ENCODE results near the gene CDC42BPB. TPM values are rescaled to one million over a fixed set of nuclear protein-coding genes. Genes with fewer than 3 reads are reported as not detected.
A peak's percentile ranks its signal among the peaks of the same experiment; 100 is the strongest.

The CDC42BPB gene
- total RNA-seq, 1 experiment from 2014 or later = 82.7 TPM

DNA sequence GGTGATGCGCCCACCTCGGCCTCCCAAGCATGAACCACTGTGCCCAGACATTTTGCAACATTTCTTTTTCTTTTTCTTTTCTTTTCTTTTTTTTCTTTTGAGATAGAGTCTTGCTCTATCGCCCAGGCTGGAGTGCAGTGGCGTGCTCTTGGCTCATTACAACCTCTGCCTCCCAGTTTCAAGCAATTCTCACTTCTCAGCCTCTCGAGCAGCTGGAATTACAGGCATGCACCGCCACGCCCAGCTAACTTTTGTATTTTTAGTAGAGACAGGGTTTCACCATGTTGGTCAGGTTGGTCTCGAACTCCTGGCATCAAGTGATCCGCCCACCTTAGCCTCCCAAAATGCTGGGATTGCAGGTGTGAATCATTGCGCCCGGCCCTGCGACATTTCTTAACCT is 7.6 kb upstream of the CDC42BPB start:
- Mint-ChIP-seq H3K9me3 (ENCODE audit: unreplicated experiment) (no peaks in the 10 kb centered on the region), H3K4me1 (ENCODE audit: insufficient read depth, unreplicated experiment) (peaks cover 22% of the 10 kb centered on the region), H3K4me3 (ENCODE audit: unreplicated experiment) (no peak overlapping the region), H3K27ac (ENCODE audit: low read depth, unreplicated experiment) (peak overlapping the region; percentile 54), H3K27me3 (ENCODE audit: insufficient read depth, unreplicated experiment) (no peaks in the 10 kb centered on the region), H3K36me3 (ENCODE audit: insufficient read depth, unreplicated experiment) (peaks cover 9% of the 10 kb centered on the region)
- intact Hi-C loops (cut with micrococcal nuclease) = no loop called here
- ChIA-PET POLR2A (interaction anchor here (0.7 to 1.5 kb wide), 3 partner anchors 73 to 365 kb away, joined by 3 to 6 read pairs (median 3); no protein-coding TSS in a partner anchor), CTCF (interaction anchor here (0.5 kb wide), 1 partner anchor 40 kb away, joined by 3 read pairs; no protein-coding TSS in a partner anchor)
- TF ChIP-seq, protein P1, sequence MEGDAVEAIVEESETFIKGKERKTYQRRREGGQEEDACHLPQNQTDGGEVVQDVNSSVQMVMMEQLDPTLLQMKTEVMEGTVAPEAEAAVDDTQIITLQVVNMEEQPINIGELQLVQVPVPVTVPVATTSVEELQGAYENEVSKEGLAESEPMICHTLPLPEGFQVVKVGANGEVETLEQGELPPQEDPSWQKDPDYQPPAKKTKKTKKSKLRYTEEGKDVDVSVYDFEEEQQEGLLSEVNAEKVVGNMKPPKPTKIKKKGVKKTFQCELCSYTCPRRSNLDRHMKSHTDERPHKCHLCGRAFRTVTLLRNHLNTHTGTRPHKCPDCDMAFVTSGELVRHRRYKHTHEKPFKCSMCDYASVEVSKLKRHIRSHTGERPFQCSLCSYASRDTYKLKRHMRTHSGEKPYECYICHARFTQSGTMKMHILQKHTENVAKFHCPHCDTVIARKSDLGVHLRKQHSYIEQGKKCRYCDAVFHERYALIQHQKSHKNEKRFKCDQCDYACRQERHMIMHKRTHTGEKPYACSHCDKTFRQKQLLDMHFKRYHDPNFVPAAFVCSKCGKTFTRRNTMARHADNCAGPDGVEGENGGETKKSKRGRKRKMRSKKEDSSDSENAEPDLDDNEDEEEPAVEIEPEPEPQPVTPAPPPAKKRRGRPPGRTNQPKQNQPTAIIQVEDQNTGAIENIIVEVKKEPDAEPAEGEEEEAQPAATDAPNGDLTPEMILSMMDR (IDR thresholded peaks at IDR 0.05; ENCODE audit: unreplicated experiment) = no peak
- DNase-seq (ENCODE audit: unreplicated experiment) = no peak
- BruUV-seq (replicated peaks) = no TSS peak

DNA sequence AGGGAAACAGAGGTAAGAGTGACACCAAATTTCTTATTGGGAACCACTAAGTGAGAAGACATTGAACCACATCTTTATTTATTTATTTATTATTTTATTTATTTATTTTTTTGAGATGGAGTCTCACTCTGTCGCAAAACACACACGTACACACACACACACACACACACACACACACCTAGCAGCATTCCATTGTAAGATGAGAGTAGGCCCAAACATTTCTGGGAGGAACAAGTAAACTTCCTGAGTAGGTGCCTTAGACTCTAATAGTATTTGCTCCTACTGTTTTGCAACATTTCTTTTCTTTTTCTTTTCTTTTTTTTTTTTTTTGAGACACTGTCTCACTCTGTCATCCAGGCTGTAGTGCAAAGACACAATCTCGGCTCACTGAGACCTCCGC is 7.1 kb upstream of the CDC42BPB start:
- BruUV-seq (replicated peaks) = no TSS peak
- CTCF ChIA-PET = no interaction called here
- Mint-ChIP-seq H3K27ac (ENCODE audit: low read depth, unreplicated experiment) (peak overlapping the region; percentile 54), H3K27me3 (ENCODE audit: insufficient read depth, unreplicated experiment) (no peaks in the 10 kb centered on the region), H3K9me3 (ENCODE audit: unreplicated experiment) (no peaks in the 10 kb centered on the region), H3K4me3 (ENCODE audit: unreplicated experiment) (no peak overlapping the region), H3K4me1 (ENCODE audit: insufficient read depth, unreplicated experiment) (peaks cover 23% of the 10 kb centered on the region), H3K36me3 (ENCODE audit: insufficient read depth, unreplicated experiment) (peaks cover 9% of the 10 kb centered on the region)
- TF ChIP-seq, protein P1 (IDR thresholded peaks at IDR 0.05; ENCODE audit: unreplicated experiment) = no peak
- no peak for DNase-seq (ENCODE audit: unreplicated experiment)
- POLR2A ChIA-PET = interaction anchor here (0.7 to 1.5 kb wide), 2 partner anchors 73 to 77 kb away, joined by 3 to 6 read pairs; no protein-coding TSS in a partner anchor
- intact Hi-C loops (cut with micrococcal nuclease) = no loop called here

DNA sequence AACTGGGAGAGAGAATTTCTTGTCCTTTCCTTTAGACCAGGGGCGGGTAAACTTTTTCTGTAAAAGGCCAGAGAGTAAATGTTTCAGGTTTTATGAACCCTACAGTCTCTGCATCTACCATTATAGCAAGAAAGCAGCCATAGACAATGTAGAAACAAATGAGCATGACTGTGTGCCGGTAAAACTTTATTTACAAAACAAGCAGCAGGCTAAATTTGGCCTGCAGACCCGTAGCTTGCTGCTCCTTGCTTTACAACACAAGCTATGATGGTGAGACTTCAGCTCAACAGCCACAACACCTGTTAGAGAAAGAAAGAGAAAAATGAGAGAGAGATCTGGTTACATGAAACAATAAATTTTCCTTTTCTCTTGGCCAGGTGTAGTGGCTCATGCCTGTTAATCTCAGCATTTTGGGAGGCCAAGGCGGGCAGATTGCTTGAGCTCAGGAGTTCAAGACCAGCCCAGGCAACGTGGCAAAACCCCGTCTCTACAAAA is 4.2 kb upstream of the CDC42BPB start:
- no peaks in the 10 kb centered on the region for H3K36me3 Mint-ChIP-seq (ENCODE audit: insufficient read depth, unreplicated experiment)
- no peaks in the 10 kb centered on the region for H3K27me3 Mint-ChIP-seq (ENCODE audit: insufficient read depth, unreplicated experiment)
- intact Hi-C loops (cut with micrococcal nuclease) = no loop called here
- H3K4me3 Mint-ChIP-seq (ENCODE audit: unreplicated experiment) = no peak overlapping the region
- peak overlapping the region; percentile 42 for H3K27ac Mint-ChIP-seq (ENCODE audit: low read depth, unreplicated experiment)
- no TSS peak for BruUV-seq (replicated peaks)
- POLR2A ChIA-PET = interaction anchor here (0.6 to 1.0 kb wide), 2 partner anchors 14 to 74 kb away, joined by 3 read pairs; no protein-coding TSS in a partner anchor
- CTCF ChIA-PET = no interaction called here
- TF ChIP-seq, protein P1 (IDR thresholded peaks at IDR 0.05; ENCODE audit: unreplicated experiment) = no peak
- DNase-seq (ENCODE audit: unreplicated experiment) = no peak
- H3K4me1 Mint-ChIP-seq (ENCODE audit: insufficient read depth, unreplicated experiment) = peaks cover 9% of the 10 kb centered on the region
- H3K9me3 Mint-ChIP-seq (ENCODE audit: unreplicated experiment) = no peaks in the 10 kb centered on the region

DNA sequence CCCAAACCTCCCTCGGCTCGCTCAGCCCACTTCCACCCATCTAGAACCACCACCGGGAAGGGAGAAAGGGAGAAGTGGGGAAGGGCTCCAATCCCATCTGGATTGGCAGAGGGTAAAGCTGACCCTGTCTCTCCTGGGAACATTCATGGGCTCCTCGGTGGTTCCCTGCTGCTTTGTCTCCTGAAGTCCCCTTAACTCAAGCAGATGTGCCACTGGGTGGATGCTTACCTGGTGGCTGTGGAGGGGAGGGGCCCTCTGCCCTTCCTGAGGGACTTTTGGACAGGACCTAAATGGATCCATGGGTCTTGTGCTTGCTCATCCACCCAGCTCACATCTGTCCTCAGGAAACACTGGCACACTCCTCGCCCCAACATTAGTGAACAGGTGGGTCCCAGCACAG is 2.2 kb upstream of the CDC42BPB start:
- ChIA-PET POLR2A (no interaction called here), CTCF (interaction anchor here (0.6 kb wide), 2 partner anchors 18 to 45 kb away, joined by 3 read pairs; no protein-coding TSS in a partner anchor)
- Mint-ChIP-seq H3K9me3 (ENCODE audit: unreplicated experiment) (no peaks in the 10 kb centered on the region), H3K4me3 (ENCODE audit: unreplicated experiment) (peak overlapping the region; percentile 52), H3K4me1 (ENCODE audit: insufficient read depth, unreplicated experiment) (peaks cover 23% of the 10 kb centered on the region), H3K27me3 (ENCODE audit: insufficient read depth, unreplicated experiment) (no peaks in the 10 kb centered on the region), H3K27ac (ENCODE audit: low read depth, unreplicated experiment) (no peak overlapping the region), H3K36me3 (ENCODE audit: insufficient read depth, unreplicated experiment) (no peaks in the 10 kb centered on the region)
- BruUV-seq (replicated peaks) = no TSS peak
- TF ChIP-seq, protein P1 (IDR thresholded peaks at IDR 0.05; ENCODE audit: unreplicated experiment) = no peak
- DNase-seq (ENCODE audit: unreplicated experiment) = no peak
- intact Hi-C loops (cut with micrococcal nuclease) = loop anchor here (5.0 kb wide), 1 partner anchor 72 kb away; no protein-coding TSS in a partner anchor

All from MCF 10A (cell line).